HFFc6 (cell line): ENCODE data around the gene SYF2. TPM values are rescaled to one million over a fixed set of nuclear protein-coding genes. Genes with fewer than 3 reads are reported as not detected.

Experiments
- DNase-seq: peaks from one replicate; pipeline ENCODE4 v3.0.0-alpha.2; 2018
- H3K27ac Mint-ChIP-seq: 2 replicates; pipeline ENCODE4 v1.8.0; 2020; ENCODE audit warnings: mild to moderate bottlenecking, mixed read lengths
- H3K27me3 Mint-ChIP-seq: 2 replicates; pipeline ENCODE4 v1.8.0; 2021; ENCODE audit warnings: mild to moderate bottlenecking, moderate library complexity, mixed read lengths; ENCODE audit not compliant: insufficient read depth
- H3K36me3 Mint-ChIP-seq: 2 replicates; pipeline ENCODE4 v1.8.0; 2021; ENCODE audit warnings: low read depth, mixed read lengths
- H3K4me1 Mint-ChIP-seq: 2 replicates; pipeline ENCODE4 v1.8.0; 2020; ENCODE audit warnings: low read depth, mixed read lengths
- H3K4me3 Mint-ChIP-seq: 2 replicates; pipeline ENCODE4 v1.8.0; 2020; ENCODE audit warnings: mild to moderate bottlenecking, moderate library complexity, mixed read lengths
- H3K9me3 Mint-ChIP-seq: 2 replicates; pipeline ENCODE4 v1.8.0; 2020; ENCODE audit warnings: mild to moderate bottlenecking, mixed read lengths
- total RNA-seq, 6 experiments: library from RNA; stranded (reverse); fragmentation: NEBNext Ultra II Directional; extraction: Animal tissue kit (Norgen Biotek cat#: 25700); gene quantifications; 2 replicates in 1 of 6; 3 replicates in 5 of 6; pipeline ENCODE4 v1.2.3, GENCODE V29; 2021
- TF ChIP-seq, protein P1 (sequence below): fragments of 200-600 bp; sonication (generic); IDR thresholded peaks from 2 replicates; pipeline ENCODE4 v1.5.0; 2021; ENCODE audit warnings: antibody characterized with exemption, mild to moderate bottlenecking

The SYF2 gene
- total RNA-seq, 6 experiments from 2014 or later, result 30.7 to 44.1 (median 34.4) TPM

DNA sequence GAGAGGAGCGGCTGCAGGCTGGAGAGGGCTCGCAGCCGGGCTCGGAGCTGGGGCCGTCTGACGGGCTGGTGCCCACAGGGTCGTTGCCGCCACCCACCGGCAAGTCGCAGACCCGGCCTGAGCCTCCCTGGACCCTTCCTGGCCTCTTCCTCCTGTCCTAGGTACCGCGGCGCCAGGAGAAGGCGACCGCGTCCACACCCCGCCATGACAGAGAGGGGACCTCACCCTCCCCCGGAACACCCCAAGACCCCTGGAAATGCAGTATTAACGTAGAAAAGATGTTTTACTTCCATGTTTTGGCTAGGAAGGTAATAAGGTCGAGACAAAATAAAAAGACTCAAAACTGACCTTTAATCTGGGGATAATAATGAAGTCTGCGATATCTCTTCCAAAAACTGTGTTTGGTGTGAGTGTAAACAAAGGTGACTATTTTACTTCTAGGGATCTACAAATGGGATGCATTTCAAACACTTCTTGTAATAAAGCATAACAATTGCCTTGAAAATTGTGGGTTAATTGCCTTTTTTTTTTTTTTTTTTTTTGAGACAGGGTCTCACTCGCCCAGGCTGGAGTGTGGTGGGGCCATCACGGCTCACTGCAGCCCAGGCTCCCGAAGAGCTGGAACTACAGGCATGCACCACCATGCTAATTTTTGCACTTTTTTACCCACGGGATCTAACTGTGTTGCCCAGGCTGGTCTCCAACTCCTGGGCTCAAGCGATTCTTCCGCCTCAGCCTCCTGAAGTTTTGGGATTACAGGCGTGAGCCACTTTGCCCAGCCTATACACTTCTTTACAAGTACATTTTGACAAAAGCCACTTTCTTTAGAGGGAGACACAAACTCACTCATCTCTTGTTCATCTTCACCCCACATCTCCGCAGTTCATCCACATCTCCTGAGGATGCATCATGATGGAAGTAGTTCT, 15.8 kb upstream of the SYF2 start:
- peaks cover 42% of the 10 kb centered on the region for H3K36me3 Mint-ChIP-seq
- H3K4me1 Mint-ChIP-seq, result peaks cover 44% of the 10 kb centered on the region
- no peak for DNase-seq
- TF ChIP-seq, protein P1, sequence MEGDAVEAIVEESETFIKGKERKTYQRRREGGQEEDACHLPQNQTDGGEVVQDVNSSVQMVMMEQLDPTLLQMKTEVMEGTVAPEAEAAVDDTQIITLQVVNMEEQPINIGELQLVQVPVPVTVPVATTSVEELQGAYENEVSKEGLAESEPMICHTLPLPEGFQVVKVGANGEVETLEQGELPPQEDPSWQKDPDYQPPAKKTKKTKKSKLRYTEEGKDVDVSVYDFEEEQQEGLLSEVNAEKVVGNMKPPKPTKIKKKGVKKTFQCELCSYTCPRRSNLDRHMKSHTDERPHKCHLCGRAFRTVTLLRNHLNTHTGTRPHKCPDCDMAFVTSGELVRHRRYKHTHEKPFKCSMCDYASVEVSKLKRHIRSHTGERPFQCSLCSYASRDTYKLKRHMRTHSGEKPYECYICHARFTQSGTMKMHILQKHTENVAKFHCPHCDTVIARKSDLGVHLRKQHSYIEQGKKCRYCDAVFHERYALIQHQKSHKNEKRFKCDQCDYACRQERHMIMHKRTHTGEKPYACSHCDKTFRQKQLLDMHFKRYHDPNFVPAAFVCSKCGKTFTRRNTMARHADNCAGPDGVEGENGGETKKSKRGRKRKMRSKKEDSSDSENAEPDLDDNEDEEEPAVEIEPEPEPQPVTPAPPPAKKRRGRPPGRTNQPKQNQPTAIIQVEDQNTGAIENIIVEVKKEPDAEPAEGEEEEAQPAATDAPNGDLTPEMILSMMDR, result peak; percentile 36
- H3K27ac Mint-ChIP-seq, result peak overlapping the region; percentile 99
- H3K27me3 Mint-ChIP-seq, result peaks cover 14% of the 10 kb centered on the region
- H3K4me3 Mint-ChIP-seq, result peak overlapping the region; percentile 98
- peaks cover 16% of the 10 kb centered on the region for H3K9me3 Mint-ChIP-seq

DNA sequence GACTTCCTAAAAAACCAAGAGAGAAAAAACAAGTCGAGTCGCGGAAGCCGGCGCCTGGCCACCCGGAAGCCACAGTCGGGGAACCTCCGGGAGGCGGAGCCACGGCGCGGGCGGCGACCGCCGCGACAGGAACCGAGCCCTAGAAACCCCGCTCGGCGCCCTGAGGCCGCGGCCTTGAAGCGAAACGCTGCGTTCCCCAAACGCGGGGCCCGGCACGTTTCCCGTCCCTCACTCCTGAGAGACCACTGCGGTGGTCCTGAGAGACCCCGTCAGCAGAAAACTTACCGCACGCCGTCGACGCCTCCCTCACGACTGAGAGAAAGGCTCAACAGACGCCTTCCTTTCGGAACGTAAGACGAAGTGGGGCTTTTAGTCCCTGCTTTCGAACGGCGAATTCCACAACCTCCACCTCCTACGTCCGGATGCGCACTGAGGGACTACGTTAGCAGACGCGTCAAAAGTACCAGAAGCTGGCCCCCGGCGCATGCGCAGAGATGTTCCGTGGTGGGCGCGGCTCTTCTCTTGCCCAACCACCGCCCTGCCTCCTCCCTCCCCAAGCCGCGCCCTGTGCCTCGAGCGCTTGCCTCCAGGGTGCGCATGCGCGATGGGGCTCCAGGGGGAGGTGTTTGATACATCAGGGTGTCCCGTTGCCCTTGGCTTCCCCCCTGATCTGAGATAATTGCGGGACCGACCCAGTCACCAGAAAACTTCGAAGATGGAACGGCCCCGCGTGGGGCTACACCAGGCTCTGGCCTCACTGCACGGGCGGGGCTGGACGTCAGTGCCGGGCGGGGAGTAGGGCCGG, 14.9 kb upstream of the SYF2 start, which contains the start of gene RSRP1:
TSS of gene RSRP1 (minus strand) at position 431 of the 805 bp plus-strand sequence. CDS start 491 bp downstream, outside the sequence.
- peaks cover 50% of the 10 kb centered on the region for H3K36me3 Mint-ChIP-seq
- TF ChIP-seq, protein P1, result peak; percentile 68
- peak; percentile 98 for DNase-seq
- peaks cover 16% of the 10 kb centered on the region for H3K9me3 Mint-ChIP-seq
- H3K4me3 Mint-ChIP-seq, result peak within 1 kb of the TSS; percentile 98
- peaks cover 14% of the 10 kb centered on the region for H3K27me3 Mint-ChIP-seq
- peaks cover 51% of the 10 kb centered on the region for H3K4me1 Mint-ChIP-seq
- H3K27ac Mint-ChIP-seq, result peak within 1 kb of the TSS; percentile 99

DNA sequence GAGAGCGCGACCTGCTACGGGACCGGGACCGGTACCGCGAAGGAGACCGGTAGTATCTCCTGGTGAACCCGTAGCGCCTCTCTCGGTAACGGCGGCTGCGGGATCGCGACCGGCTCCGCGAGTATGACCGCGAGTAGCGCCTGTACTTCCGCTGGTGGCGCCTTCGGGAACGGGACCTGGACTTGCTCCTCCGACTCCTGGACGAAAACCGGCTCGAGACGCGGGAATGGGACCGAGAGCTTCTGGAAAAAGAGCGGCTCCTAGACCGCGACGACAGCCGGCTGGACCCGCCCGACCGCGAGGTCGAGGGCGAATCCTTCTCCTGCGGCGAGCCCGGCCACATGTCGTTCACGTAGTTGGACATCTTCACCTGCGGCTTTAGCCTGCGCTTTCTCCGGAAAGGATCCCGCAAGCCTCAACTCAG, 14.3 kb upstream of the SYF2 start:
- H3K4me1 Mint-ChIP-seq, result peaks cover 57% of the 10 kb centered on the region
- peak overlapping the region; percentile 98 for H3K4me3 Mint-ChIP-seq
- peak overlapping the region; percentile 99 for H3K27ac Mint-ChIP-seq
- DNase-seq, result no peak
- H3K9me3 Mint-ChIP-seq, result peaks cover 16% of the 10 kb centered on the region
- TF ChIP-seq, protein P1, result no peak; the same call in 1 of the 2 replicates
- H3K36me3 Mint-ChIP-seq, result peaks cover 50% of the 10 kb centered on the region
- peaks cover 14% of the 10 kb centered on the region for H3K27me3 Mint-ChIP-seq

DNA sequence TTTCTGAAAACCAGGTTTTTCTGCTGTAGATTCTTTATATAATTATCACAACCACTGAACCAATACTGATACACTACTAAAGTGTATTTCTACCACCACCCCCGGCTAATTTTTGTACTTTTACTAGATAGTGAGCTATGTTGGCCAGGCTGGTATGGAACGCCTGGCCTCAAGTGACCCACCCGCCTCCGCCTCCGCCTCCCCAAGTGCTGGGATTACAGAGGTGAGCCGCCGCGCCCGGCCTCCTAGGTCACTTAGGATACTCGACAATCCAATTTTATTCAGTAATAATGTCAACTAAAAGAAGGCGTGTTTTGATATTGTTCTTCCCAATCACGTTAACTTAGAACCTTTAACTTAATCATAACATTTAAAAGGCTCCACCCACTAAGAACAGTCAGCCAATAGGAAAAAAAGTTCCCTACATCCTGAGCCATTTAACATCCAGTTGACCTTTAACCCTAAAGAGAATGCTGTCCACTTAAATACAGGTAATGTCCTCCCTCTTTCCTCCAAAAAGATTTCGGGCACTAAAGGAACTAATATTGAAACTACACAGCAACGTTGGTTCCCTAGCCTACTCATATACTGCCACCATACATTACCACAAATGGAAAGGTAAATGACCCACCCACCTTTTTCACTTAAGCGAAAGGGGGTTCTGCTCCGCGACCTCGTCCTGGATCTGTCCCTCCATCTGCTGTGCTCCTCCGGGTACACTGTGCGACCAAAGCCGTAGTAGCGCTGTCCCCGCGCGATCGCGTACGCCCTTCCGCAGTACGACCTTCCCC, 13.7 kb upstream of the SYF2 start:
- TF ChIP-seq, protein P1, result no peak

DNA sequence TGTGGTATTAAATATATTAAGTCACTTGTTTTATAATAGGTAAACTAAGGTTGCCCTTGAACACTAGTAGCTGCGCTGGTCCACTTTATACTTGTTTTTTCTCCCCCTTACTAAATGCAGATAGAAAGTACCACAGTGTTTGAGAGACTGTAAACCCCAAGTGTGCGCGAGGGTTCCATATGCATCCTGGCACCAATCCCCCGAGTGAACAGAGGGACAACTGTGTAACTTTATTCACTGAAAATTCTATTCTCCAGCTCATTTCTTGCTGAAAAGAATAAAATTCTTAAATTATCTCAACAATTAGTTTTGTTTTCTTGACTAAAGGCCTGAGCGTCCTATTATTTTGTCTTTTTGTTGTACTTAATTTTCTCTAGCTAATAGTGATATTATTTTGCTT, 13.1 kb upstream of the SYF2 start:
- H3K27ac Mint-ChIP-seq, result peak overlapping the region; percentile 99
- peak overlapping the region; percentile 98 for H3K4me3 Mint-ChIP-seq
- TF ChIP-seq, protein P1, result no peak
- peaks cover 16% of the 10 kb centered on the region for H3K9me3 Mint-ChIP-seq
- peaks cover 14% of the 10 kb centered on the region for H3K27me3 Mint-ChIP-seq
- peaks cover 67% of the 10 kb centered on the region for H3K4me1 Mint-ChIP-seq
- DNase-seq, result no peak
- peaks cover 50% of the 10 kb centered on the region for H3K36me3 Mint-ChIP-seq

More for the DNA sequence above, 13.7 kb upstream of the SYF2 start:
- peaks cover 14% of the 10 kb centered on the region for H3K27me3 Mint-ChIP-seq
- H3K4me3 Mint-ChIP-seq, result peak overlapping the region; percentile 98
- peaks cover 61% of the 10 kb centered on the region for H3K4me1 Mint-ChIP-seq
- peaks cover 50% of the 10 kb centered on the region for H3K36me3 Mint-ChIP-seq
- peak; percentile 39 for DNase-seq
- H3K27ac Mint-ChIP-seq, result peak overlapping the region; percentile 99
- H3K9me3 Mint-ChIP-seq, result peaks cover 16% of the 10 kb centered on the region
